ENCODE measurements around the gene ATXN10.

GRCh38 chr22:45814198-45814597 is 142.6 kb downstream of the ATXN10 start:
- TF ChIP-seq CTCF (IDR thresholded peaks at IDR 0.05), result no peak
- no peak for TF ChIP-seq POLR2A (IDR thresholded peaks at IDR 0.05)
